Measurements from ENCODE around the gene P2RX5.

Gene P2RX5

DNA sequence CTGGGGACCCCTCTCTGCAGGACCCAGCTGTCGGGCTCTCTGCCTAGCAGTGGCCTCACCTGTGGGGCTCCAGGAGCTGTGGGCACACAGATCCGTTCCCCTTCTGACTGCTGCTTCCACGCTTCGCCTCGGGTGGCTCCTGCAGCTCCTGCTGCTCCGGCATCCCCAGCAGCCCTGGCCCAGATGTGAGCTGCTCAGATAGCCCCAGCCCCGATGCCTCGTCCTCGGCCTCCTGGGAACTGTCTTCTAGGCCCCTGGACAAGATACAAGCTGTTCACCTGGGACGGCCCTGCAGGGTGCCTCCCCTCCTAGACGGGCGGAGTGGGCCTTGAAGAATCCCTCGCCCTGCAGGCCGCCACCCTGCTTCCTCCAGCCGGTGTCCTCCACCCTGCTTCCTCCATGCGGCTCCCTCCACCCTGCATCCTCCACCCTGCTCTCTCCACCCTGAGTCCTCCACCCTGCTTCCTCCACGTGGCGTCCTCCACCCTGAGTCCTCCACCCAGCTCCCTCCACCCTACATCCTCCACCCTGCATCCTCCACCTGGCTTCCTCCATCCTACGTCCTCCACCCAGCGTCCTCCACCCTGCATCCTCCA is 16.3 kb downstream of the P2RX5 start:
- DNase-seq: no peak

GRCh38 chr17:3678821-3679530 is 17.0 kb downstream of the P2RX5 start:
- DNase-seq: no peak

- no peak for DNase-seq
Measured at GRCh38 chr17:3678095-3678820, 17.7 kb downstream of the P2RX5 start.

DNA sequence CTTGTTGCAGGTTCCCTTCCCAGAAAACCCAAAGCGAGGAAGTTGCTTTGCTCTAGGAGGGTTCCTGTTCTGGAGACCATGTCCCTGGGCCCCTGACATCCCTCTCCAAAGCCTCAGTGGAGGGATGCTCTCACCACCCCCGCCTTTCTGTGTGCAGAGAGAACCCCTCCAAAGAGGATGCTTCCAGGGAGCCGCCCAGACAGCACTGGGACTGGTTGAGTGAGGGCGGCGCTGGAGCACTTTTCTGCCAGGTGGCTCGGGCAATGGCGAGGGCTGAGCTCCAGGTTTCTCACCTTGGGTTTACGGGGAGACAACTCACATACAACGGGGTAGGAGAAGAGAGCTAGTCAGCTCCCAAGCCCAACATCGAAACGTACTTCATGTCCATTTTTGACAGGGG is 20.1 kb downstream of the P2RX5 start:
- no peak for DNase-seq

GRCh38 chr17:3672571-3672970 is 23.4 kb downstream of the P2RX5 start:
- DNase-seq: no peak

GRCh38 chr17:3669548-3669947 is 26.4 kb downstream of the P2RX5 start:
- no peak for DNase-seq

GRCh38 chr17:3669085-3669347 is 26.9 kb downstream of the P2RX5 start:
- DNase-seq: no peak

GRCh38 chr17:3668279-3669084 is 27.5 kb downstream of the P2RX5 start, which contains the start of the genes EMC6 and TAX1BP3:
Gene EMC6 (plus strand): TSS chr17:3668812. CDS start chr17:3669147, 335 bp downstream.
Gene TAX1BP3 (minus strand): TSS chr17:3668578. CDS start chr17:3668526, 52 bp downstream.
- peak; percentile 100 for DNase-seq

GRCh38 chr17:3667366-3668278 is 28.3 kb downstream of the P2RX5 start:
- no peak for DNase-seq

- DNase-seq: no peak
Measured at GRCh38 chr17:3666516-3666915, 29.4 kb downstream of the P2RX5 start.

DNA sequence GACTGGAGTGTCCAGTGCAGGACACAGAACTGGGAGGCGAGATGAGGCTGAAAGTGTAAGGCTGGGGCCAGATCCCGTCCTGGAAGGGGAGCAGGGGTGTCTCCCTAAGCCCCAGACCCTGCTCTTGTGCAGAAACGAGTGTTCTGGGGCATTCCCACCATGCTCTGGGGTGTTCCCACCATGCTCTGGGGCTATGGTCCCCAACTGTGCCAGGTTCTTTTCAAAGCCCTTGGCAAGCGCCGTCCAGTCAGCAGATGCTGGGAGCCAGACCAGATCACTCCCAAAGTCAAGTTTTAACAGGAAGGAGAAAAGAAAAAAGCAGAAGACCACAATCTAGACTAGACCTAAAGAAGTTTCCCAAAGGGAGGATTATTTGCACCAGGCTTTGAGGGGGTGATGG is 30.1 kb downstream of the P2RX5 start:
- DNase-seq: no peak

GRCh38 chr17:3663102-3664011 is 32.6 kb downstream of the P2RX5 start:
- DNase-seq: no peak

DNA sequence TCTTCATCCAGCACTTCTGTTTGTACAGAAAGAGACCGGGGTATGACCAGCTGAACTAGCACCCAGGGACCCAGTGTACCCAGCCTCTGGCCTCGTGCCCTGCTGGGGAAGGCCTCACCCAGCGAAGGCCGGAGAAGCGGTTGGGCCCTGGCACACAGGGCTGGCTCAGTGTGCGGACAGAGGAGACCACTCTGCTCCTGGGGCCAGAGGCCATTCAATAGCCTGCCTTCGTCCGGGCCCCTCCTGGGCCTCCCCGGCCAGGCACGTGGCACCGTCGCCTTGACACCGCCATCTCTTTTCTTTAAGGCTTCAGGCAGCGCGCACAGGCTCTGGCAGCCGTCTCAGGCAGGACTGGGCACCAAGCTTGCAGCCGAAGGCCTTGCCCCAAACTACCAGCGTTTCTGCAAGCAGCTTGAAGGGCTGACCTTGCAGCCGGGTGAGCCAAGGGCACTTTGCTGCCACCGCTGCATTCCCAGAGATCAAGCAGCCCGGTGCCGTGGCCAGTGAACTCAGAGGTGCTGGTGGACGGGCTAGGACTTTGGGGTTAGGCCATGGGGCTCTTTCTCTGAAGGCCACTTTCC is 35.6 kb downstream of the P2RX5 start:
- no peak for DNase-seq

DNA sequence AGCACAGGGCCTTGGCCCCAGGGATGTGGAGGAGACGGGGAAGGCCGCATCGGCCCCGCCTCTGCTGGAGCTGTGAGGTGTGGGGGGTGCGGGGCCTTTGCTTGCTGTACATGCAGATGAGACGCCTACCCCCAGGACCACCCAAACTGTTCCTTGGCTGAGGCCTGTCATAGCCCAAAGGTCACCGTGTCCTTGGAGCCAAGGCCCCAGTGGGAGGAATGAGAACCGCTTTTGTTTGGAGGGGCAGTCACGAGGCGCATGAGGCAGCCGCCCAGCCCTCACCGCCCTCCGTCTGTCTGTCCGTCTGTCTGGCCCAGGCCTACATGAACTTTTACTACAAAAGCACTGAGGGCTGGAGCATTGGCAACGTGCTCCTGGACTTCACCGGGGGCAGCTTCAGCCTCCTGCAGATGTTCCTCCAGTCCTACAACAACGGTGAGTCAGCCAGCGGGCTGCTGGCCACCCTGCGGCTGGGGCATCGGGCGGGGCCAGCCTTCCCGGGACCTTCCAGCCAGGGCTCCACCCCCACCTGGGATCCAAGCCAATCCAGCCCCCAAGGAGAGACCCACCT is 36.3 kb downstream of the P2RX5 start:
- DNase-seq: no peak

DNA sequence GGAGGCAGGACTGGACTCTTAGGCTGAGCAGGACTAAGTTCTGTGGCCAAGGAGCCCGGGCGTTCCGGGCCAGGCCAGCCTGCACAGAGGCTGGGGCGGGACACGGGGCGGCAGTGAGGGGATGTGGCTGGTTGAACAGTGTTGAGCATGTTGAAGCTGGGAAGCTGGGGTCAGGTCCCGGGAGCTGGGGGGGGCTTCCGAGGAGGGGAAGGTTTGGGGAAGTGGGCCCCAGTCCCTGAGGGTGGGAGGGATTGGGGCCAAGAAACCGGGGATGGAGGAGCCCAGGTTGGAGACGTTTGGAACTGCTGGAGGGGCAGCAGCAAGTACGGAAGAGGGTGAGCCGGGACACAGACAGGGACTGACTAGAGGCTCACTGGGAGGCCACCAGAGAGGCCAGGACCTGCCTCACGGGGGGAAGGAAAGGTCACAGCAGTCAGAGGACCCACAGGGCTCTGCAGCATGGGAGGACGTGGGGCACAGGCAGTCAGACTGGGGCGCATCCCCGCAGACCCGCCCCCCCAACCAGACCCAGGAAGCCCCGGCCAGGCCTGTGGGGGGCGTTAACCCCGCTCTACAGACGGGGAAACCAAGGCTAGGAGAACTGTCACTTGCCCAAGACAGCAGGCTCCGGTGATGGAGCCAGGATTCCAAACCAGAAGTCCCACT is 37.0 kb downstream of the P2RX5 start:
- DNase-seq: no peak

- DNase-seq: no peak
Measured at GRCh38 chr17:3657874-3658783, 37.8 kb downstream of the P2RX5 start.

- no peak for DNase-seq
Measured at GRCh38 chr17:3657588-3657869, 38.4 kb downstream of the P2RX5 start.

GRCh38 chr17:3656755-3657587 is 39.0 kb downstream of the P2RX5 start:
- DNase-seq: no peak

Measured in activated CD4-positive, CD25-positive, alpha-beta regulatory T cell treated with anti-CD3 and anti-CD28 coated beads, Interleukin-2, amount 50 U/mL, for 72 hours (primary cell).